Colon (tissue), 2 donors: Measurements from ENCODE around the gene RBFOX1.

Source experiments
- FAIRE-seq: peaks from 2 replicates; lab custom pipeline; 2012; peaks lifted over from hg19 to GRCh38; lab: Jason Lieb, UNC
- donor health status: control.
- donor health status: control.

Gene RBFOX1

DNA sequence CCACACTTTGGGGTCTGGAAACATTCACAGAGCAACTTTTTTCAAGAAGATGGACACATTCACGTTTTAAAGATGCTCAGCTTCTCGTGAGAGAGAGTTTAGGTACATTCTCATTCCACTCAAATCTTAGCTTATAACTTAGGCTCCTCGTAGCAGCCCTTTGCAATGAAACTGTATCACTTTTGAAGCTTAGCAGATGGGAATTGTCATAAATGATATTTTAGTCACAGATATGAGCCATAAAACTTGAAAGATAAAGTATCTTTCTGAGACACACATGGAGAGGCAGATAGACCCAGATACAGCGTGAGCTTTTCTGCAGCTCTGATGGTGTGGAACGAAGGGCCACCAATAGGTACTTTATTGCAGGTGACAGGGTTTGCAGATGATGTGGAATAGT is 41.1 kb downstream of the RBFOX1 start:
- FAIRE-seq, result no peak

DNA sequence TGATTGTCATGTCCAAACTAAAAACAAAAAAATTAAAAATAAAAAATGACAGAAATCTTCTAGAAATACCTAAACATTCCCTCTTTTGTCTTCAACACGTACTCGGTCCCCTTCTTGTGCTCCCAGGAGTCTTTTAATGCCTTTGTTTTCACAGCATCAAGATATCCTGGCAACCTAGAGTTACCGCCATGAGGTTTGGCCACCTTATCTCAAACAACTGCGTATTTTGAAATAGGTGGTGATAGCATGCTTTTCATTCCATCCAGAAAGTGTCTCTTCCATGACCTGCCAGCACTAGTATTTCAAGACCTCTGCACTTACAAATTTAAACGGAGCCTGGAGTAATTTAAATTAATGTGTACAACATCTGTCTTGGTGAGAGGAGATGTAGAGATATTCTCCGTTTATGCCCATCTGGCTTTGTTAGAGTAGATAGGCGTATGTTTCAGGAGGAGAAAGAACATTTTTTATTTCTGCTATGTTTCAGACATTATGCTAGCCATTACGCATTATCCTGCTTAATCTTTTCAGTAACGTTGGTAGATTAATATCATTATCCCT is 42.0 kb downstream of the RBFOX1 start:
- FAIRE-seq, result no peak

DNA sequence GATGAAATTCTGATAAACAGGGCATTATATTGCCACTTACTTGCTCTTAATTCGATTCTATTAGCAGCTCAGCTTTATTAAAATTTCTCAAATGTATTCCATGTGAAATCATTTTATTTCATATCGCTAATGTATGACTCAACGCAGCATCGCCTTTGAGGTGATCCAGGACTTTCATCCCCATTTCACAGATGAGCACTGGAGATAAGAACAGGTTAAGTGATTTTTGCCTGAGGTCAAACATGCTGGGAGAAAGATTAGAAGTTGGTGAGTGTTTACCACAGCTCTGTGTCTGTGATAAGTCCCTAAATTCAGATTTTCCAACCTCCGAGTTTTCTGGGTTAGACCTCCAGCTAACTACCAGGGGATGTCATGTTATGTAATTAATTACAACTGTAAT is 43.6 kb downstream of the RBFOX1 start:
- no peak for FAIRE-seq

GRCh38 chr16:7377231-7377630 is 44.6 kb downstream of the RBFOX1 start:
- no peak for FAIRE-seq

DNA sequence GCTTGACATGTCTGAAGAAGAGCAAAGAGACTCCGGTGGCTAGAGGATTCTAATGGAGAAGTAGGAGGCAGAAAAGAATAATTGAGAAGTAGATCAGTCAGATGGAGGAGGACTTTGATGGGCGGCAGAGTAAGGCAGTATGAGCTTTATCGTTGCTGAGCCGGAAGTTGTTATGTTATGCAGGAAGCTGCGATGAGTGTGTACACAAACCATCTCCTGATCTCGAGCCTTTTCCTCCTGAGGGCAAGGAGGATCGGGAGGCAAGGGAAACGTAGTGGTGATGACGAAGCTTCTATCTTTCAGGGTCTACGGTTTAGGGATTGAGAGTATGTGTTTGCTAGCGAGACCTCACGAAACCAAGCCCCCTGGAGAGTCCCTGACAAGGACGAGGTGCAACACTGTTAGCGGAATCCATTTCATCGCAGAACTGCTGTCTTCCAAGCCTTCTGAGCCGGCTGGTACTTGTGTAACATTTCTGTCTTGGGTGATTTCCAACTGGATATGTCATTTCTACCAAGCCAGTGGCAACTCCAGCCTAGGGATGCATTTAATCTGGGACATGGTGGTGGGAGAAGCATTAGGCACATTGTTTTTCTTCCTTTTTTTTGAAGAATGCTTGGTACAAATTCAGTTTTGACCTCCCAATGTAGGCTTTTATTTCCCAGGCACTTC is 45.5 kb downstream of the RBFOX1 start:
- FAIRE-seq, result no peak

DNA sequence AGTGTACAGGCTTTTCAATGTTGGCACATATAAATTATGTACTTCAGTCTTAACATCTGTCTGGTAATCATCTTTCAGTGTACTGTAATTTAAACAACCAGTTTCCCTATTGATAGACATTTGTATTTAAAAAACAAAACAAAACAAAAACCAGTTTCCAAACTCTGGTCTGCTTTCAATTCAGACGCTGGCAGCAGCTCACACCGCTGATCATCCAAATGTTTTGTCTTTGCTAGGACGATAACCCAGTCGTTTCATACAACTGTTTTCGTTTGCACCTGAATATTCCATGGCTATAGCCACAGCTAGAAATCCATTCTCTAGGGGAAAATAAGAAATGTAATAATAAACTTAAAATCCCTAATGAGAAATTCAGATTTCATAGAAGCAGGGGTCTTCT is 47.8 kb downstream of the RBFOX1 start:
- FAIRE-seq, result no peak

DNA sequence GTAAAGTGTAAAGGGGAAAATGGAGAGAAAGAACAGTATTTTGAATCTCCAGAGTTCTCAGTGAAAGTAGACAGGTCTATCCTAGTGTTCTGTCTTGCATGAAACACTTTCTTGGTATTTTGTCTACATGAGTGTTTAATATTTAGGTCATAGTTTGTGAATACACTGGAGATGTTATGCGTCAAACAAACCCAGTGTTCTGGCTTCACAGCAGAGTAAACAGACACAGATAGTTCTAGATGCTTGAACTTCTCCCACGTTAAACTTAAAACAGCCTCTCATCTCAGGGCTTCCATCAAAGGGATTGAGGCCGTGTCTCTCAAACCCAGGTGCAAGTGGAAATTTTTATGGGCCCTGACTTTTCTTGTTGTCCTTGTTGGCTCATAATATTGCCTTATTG is 48.3 kb downstream of the RBFOX1 start:
- FAIRE-seq, result no peak

DNA sequence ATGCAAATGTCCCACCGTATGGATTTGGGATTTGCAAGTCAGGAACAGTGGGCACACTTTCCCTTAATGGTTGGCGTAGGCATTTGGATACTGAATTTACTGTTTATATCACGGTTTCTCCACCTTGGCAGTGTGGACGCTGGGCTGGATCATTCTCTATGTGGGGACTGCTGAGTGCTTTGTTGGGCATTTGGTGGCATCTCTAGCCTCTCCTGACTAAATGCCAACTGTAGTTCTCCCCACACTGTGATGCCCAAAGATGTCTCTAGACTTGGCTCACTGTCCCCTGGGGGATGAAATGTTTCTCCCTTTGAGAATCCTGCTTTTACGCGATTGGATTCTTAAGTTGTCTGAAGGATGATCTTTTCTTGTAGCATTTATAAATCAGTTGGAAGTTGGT is 49.0 kb downstream of the RBFOX1 start:
- FAIRE-seq, result no peak

- FAIRE-seq, result no peak
These were observed 49.9 kb downstream of the RBFOX1 start for GRCh38 chr16:7382521-7382920.

- FAIRE-seq, result no peak
These were observed 58.3 kb downstream of the RBFOX1 start for GRCh38 chr16:7390974-7391373.

GRCh38 chr16:7391694-7392093 is 59.0 kb downstream of the RBFOX1 start:
- no peak for FAIRE-seq

DNA sequence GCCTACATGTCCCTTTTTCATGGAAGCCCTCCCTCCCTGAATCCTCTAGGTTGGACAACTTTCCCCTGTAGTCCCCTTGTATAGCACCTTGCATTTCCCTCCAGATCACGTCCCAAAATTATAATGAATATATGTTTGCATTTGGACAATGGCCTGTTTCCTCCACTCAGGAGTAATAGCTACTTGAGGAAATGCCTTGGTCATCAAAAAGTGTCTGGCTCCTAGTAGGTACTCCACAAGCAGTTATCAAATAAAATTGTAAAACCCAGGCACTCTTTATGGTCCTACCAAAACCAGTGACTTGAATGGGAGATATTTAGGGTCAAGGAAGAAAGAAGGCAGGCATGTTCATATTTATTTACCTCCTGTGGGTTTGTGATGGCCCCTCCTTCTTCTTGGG is 59.6 kb downstream of the RBFOX1 start:
- no peak for FAIRE-seq

DNA sequence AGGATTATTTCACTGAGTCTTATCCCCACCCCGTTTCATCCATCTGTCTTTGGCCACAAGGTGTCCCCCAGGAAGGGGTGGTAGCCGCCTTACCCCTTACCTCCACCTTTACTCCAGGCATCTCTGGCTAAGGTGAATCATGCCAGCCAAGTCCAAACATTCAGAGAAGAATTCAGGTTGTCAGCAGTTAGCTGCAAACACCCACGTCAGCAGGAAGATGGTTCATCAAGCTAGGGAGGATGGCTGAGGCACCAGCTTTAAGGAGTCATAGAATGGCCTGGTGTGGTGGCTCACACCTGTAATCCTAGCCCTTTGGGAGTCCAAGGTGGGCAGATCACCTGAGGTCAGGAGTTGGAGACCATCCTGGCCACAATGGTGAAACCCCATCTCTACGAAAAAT is 61.0 kb downstream of the RBFOX1 start:
- no peak for FAIRE-seq

- no peak for FAIRE-seq
These were observed 62.2 kb downstream of the RBFOX1 start for GRCh38 chr16:7394720-7395336.

DNA sequence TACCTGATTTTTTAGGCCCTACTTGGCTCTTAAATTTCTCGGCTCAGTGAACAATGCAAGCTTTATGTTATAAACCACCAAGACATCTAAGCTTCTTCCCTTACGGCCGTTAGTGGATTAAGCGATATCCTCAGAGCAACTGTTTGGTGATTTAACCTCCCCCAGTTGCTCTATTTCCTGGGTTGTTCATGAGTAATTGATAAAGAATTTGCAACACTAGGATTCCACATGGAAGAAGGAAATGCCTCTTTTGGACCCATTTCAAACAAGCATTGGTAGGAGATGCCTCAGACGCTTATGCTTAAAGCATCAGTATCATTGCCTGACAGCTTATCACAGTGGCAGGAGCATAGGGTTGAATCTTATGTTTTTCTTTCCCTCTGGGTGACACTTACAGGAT is 65.3 kb downstream of the RBFOX1 start:
- no peak for FAIRE-seq

GRCh38 chr16:7398536-7398935 is 65.9 kb downstream of the RBFOX1 start:
- FAIRE-seq, result no peak

DNA sequence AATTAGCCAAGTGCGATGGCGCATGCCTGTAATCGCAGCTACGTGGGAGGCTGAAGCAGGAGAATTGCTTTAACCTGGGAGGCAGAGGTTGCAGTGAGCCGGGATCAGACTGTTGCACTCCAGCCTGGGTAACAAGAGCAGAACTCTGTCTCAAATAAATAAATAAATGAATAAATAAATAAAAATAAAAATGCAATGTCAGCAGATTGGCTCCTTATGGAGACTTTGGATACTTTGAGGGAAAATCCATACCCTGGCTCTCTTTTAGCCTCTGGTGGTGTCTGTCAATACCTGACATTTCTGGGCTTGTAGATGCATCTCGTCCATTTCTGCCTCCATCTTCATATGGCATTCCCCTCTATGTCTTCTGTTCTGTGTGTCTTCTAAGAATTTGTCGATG is 66.7 kb downstream of the RBFOX1 start:
- FAIRE-seq, result no peak

- no peak for FAIRE-seq
These were observed 67.7 kb downstream of the RBFOX1 start for GRCh38 chr16:7400117-7400890.

DNA sequence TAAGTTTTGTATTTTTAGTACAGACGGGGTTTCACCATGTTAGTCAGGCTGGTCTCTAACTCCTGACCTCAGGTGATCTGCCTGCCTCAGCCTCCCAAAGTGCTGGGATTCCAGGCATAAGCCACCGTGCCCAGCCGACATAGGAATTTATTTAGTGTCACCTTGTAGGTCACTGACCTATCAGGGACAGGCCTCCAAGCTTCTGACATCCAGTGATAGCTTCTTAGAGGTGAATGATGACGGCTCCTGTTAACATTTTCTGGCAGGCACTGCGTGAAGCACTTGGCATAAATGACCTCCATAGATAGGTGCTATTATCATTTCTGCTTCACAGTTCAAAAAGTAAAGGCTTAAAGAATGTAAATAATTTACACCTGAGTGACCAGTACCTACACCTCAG is 71.6 kb downstream of the RBFOX1 start:
- no peak for FAIRE-seq

- no peak for FAIRE-seq
These were observed 72.5 kb downstream of the RBFOX1 start for GRCh38 chr16:7405166-7405565.

- no peak for FAIRE-seq
These were observed 76.2 kb downstream of the RBFOX1 start for GRCh38 chr16:7408700-7409365.

- FAIRE-seq, result no peak
These were observed 86.8 kb downstream of the RBFOX1 start for GRCh38 chr16:7419441-7419840.

DNA sequence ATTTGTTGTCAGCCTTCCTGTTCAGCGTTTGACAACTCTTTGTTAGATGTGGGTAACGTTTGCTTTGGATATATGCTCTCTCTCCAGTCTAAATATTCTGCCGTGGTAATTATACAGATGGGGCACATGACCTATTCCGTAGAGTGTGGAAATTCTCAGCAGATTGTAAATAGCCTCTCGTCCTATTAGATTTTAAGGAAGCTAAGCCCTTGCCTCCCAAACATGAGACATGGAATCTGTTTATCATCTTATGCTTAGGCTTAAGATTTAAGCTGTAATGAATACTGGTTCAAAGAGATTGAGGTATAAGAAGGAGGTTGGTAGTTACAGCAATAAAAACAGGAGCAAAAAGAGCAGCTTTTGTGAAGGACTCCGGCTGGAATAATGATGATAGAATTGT is 87.4 kb downstream of the RBFOX1 start:
- FAIRE-seq, result no peak
